ENCODE data around the gene PRRT2.

The PRRT2 gene

GRCh38 chr16:29811896-29812665, at the start of gene PRRT2:
TSS of gene PRRT2 (plus strand) at chr16:29812193. CDS start at chr16:29813055, 862 bp downstream.
- peak within 1 kb of the TSS; percentile 99 for H3K27ac ChIP-seq
- POLR2A ChIA-PET (ENCODE audit: low non-redundant PET): no interaction called here
- no peak for TF ChIP-seq CTCF (conservative IDR thresholded peaks at IDR 0.05; ENCODE audit: low read depth)
- CTCF ChIA-PET: interaction anchor here (0.7 kb wide), 1 partner anchor 26 kb away, joined by 3 read pairs; no protein-coding TSS in a partner anchor
- DNase-seq (ENCODE audit: low spot score): no peak

- CTCF ChIA-PET: no interaction called here
- no peak for DNase-seq (ENCODE audit: low spot score)
- TF ChIP-seq CTCF (conservative IDR thresholded peaks at IDR 0.05; ENCODE audit: low read depth): no peak
- H3K27ac ChIP-seq: no peak overlapping the region
- POLR2A ChIA-PET (ENCODE audit: low non-redundant PET): no interaction called here
These were observed 48.7 kb upstream of the PRRT2 start for GRCh38 chr16:29763326-29763725.

- POLR2A ChIA-PET (ENCODE audit: low non-redundant PET): no interaction called here
These were observed 46.6 kb upstream of the PRRT2 start for GRCh38 chr16:29765167-29766032.

GRCh38 chr16:29766571-29766970, 45.4 kb upstream of the PRRT2 start:
- POLR2A ChIA-PET (ENCODE audit: low non-redundant PET): no interaction called here
- CTCF ChIA-PET: no interaction called here
- DNase-seq (ENCODE audit: low spot score): no peak
- no peak for TF ChIP-seq CTCF (conservative IDR thresholded peaks at IDR 0.05; ENCODE audit: low read depth)
- H3K27ac ChIP-seq: no peak overlapping the region

More at GRCh38 chr16:29765167-29766032, 46.6 kb upstream of the PRRT2 start:
- CTCF ChIA-PET: interaction anchor here (0.7 kb wide), 1 partner anchor 111 kb away, joined by 3 read pairs; no protein-coding TSS in a partner anchor
- no peak overlapping the region for H3K27ac ChIP-seq
- TF ChIP-seq CTCF (conservative IDR thresholded peaks at IDR 0.05; ENCODE audit: low read depth): no peak
- no peak for DNase-seq (ENCODE audit: low spot score)

GRCh38 chr16:29767062-29767461, 44.9 kb upstream of the PRRT2 start:
- TF ChIP-seq CTCF (conservative IDR thresholded peaks at IDR 0.05; ENCODE audit: low read depth): no peak
- DNase-seq (ENCODE audit: low spot score): no peak
- ChIA-PET CTCF (no interaction called here), POLR2A (ENCODE audit: low non-redundant PET) (no interaction called here)
- H3K27ac ChIP-seq: no peak overlapping the region

GRCh38 chr16:29769507-29769906, 42.5 kb upstream of the PRRT2 start:
- no peak overlapping the region for H3K27ac ChIP-seq
- DNase-seq (ENCODE audit: low spot score): no peak
- no peak for TF ChIP-seq CTCF (conservative IDR thresholded peaks at IDR 0.05; ENCODE audit: low read depth)
- POLR2A ChIA-PET (ENCODE audit: low non-redundant PET): no interaction called here
- CTCF ChIA-PET: interaction anchor here (1.1 kb wide), 1 partner anchor 21 kb away, joined by 3 read pairs; the partner anchor contains the start of gene KIF22
